ENCODE data around the gene NETO2. TPM values are rescaled to one million over a fixed set of nuclear protein-coding genes. Genes with fewer than 3 reads are reported as not detected.

NETO2 gene
- total and polyA plus RNA-seq, 10 donors: 6.6 to 59.8 (median 22.2) TPM

DNA sequence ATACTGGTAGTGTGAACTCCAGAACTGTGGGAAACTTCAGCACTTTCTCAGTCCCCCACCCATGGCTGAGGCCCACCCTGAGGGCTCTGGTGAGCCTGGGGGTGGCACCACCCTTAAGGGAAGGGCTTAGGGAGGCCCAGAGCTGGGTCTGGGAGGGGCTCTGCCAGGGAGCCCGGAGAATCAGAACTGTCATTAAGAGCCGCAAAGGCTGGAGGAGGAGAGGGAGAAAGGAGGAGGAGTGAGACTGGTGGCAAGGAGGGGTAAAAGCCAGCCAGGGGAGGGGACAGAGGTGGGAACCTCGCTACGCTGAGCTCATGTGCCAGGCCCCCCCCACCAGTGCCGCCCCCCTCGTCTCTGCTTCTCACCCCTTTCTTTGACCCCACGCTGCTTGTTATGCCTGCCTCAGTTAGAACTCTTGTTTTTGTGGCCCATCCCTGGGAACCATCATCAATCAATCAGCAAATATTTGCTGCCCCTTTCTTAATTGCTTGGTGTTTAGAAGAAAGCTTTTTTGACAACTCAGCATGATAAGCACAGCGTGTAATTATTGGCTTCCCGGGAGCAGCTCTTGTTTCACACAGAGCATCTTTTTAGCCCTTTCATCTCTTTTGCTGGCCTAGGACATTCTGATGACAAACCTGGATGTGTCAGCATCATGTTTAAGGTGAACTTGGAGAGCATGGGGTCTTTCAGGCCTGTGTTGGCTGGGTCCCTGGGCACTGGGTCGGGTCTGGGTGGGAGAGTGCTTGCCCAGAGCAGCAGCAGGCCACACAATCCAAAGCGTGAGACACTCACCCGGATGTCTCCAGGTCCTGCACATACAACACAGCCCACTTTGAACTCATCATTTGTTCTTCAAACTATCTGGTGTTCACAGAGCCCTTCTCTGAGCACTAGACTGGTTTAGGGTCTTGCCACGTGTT is 77.7 kb downstream of the NETO2 start:
- Histone ChIP-seq H3K4me1 (peaks cover 0 to 5% (median 0%) of the 10 kb centered on the region in 6 donors), H3K27me3 (replicated peaks in 1 of 7) (no peaks in the 10 kb centered on the region), H3K9me3 (peaks cover 0 to 10% (median 0%) of the 10 kb centered on the region in 8 donors), H3K4me3 (no peak overlapping the region), H3K27ac (no peak overlapping the region), H3K36me3 (no peaks in the 10 kb centered on the region)
- WGBS, 5 donors: 72 to 79% (median 76%) methylated on average over 13 of the region's 13 CpGs
- TF ChIP-seq POLR2AphosphoS5 (IDR thresholded peaks at IDR 0.05) (no peak), POLR2A (IDR thresholded peaks at IDR 0.05) (no peak)
- TF ChIP-seq, protein P1, sequence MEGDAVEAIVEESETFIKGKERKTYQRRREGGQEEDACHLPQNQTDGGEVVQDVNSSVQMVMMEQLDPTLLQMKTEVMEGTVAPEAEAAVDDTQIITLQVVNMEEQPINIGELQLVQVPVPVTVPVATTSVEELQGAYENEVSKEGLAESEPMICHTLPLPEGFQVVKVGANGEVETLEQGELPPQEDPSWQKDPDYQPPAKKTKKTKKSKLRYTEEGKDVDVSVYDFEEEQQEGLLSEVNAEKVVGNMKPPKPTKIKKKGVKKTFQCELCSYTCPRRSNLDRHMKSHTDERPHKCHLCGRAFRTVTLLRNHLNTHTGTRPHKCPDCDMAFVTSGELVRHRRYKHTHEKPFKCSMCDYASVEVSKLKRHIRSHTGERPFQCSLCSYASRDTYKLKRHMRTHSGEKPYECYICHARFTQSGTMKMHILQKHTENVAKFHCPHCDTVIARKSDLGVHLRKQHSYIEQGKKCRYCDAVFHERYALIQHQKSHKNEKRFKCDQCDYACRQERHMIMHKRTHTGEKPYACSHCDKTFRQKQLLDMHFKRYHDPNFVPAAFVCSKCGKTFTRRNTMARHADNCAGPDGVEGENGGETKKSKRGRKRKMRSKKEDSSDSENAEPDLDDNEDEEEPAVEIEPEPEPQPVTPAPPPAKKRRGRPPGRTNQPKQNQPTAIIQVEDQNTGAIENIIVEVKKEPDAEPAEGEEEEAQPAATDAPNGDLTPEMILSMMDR (IDR thresholded peaks at IDR 0.05 in 8 of 11, conservative IDR thresholded peaks at IDR 0.05 in 3 of 11): no peak
- peak; percentile 29 for DNase-seq
- intact Hi-C loops (cut with DNase I; ENCODE audit: low total_unique reads): no loop called here

DNA sequence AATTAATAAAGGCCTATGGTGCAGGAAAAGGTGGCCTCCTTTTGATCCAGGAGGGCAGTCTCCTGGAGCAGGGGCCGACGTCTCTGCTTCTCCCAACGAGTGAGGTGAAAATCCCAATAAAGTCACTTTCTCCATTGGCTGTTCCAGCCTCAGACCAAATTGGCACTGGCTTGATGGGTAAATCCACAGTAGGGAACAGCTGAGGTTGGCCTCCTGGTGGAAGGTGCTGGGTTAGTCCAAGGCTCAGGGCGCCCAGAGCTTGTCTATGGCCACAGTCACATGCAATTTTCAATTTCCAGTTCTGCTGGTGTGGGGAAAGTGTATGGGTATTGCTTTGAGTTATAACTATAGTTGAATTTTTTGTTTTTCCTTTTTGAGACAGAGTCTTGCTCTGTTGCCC is 79.0 kb downstream of the NETO2 start:
- H3K36me3 ChIP-seq: no peaks in the 10 kb centered on the region
- intact Hi-C loops (cut with DNase I; ENCODE audit: low total_unique reads): no loop called here
- peaks cover 0 to 5% (median 0%) of the 10 kb centered on the region in 6 donors for H3K4me1 ChIP-seq
- no peak for TF ChIP-seq POLR2A (IDR thresholded peaks at IDR 0.05)
- TF ChIP-seq, protein P1 (IDR thresholded peaks at IDR 0.05 in 8 of 11, conservative IDR thresholded peaks at IDR 0.05 in 3 of 11): no peak
- peaks cover 0 to 10% (median 0%) of the 10 kb centered on the region in 8 donors for H3K9me3 ChIP-seq
- H3K27me3 ChIP-seq (replicated peaks in 1 of 7): no peaks in the 10 kb centered on the region
- DNase-seq: peak; percentile 23
- H3K4me3 ChIP-seq: no peak overlapping the region
- WGBS, 5 donors: 91 to 96% (median 96%) methylated on average over 4 of the region's 4 CpGs
- no peak overlapping the region for H3K27ac ChIP-seq

DNA sequence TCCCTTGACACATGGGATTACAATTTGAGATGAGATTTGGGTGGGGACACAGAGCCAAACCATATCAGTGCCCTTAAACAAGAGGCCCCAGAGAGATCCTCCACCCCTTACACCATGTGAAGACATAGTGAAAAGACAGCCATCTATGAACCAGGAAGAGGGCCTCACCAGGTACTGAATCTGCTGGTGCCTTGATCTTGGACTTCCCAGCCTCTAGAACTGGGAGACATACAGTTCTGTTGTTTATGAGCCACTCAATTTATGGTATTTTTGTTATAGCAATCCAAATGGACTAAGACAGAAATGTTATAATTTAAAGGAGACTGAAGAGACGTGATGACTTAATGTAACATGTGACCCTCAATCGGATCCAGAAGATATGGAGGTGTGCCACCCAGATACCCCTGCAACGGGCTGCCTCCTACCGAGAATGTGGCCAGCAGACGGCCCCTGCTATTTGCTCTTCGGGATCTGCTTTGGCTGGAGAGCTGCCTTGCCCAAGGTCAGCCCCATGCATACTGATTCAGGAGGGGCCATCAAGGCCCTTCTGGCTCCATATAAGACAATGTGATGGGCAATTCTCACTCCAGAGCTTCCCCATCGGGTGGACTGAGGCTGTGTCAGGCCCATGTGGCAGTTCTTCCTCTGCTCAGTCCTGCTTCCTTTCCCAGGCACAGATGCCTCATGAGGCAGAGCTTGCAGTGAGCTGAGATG is 80.6 kb downstream of the NETO2 start:
- no peaks in the 10 kb centered on the region for H3K36me3 ChIP-seq
- WGBS, 5 donors: 89 to 97% (median 95%) methylated on average over 6 to 7 of the region's 7 CpGs
- TF ChIP-seq POLR2A (IDR thresholded peaks at IDR 0.05): no peak
- TF ChIP-seq POLR2AphosphoS5 (IDR thresholded peaks at IDR 0.05): no peak
- TF ChIP-seq, protein P1 (IDR thresholded peaks at IDR 0.05 in 8 of 11, conservative IDR thresholded peaks at IDR 0.05 in 3 of 11): no peak
- peaks cover 0 to 6% (median 0%) of the 10 kb centered on the region in 6 donors for H3K4me1 ChIP-seq
- intact Hi-C loops (cut with DNase I; ENCODE audit: low total_unique reads): no loop called here
- peak; percentile 43 for DNase-seq
- H3K9me3 ChIP-seq: peaks cover 0 to 10% (median 0%) of the 10 kb centered on the region in 8 donors
- no peak overlapping the region for H3K4me3 ChIP-seq
- H3K27me3 ChIP-seq (replicated peaks in 1 of 7): no peaks in the 10 kb centered on the region
- no peak overlapping the region for H3K27ac ChIP-seq

DNA sequence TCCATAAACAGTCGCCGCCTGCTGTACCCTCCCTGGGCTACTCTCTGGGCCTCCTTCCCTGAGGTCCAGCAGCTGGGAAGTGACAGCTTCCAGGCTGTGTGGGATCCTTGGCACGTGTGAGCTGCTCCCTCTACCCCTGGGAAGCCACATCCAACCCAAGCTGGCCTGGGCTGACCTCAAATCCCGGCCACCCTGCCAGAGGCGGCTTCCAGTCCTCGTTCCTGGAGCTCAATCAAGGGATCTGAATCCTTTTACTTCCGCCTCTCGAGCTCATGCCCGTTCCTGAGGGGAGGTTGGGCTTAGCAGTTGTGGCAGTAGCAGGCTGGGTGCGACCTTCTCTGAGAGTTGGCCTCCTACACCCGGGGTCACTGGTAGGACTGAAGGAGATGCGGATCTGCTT is 82.5 kb downstream of the NETO2 start:
- Histone ChIP-seq H3K4me3 (no peak overlapping the region), H3K27me3 (replicated peaks in 1 of 7) (no peaks in the 10 kb centered on the region), H3K27ac (no peak overlapping the region), H3K9me3 (peaks cover 0 to 10% (median 0%) of the 10 kb centered on the region in 8 donors), H3K4me1 (peaks cover 0 to 6% (median 0%) of the 10 kb centered on the region in 6 donors), H3K36me3 (no peaks in the 10 kb centered on the region)
- no peak for TF ChIP-seq POLR2A (IDR thresholded peaks at IDR 0.05)
- TF ChIP-seq, protein P1 (IDR thresholded peaks at IDR 0.05 in 8 of 11, conservative IDR thresholded peaks at IDR 0.05 in 3 of 11): no peak
- intact Hi-C loops (cut with DNase I; ENCODE audit: low total_unique reads): no loop called here
- peak; percentile 48 for DNase-seq
- WGBS, 5 donors: 83 to 91% (median 87%) methylated on average over 12 of the region's 12 CpGs
